ENCODE data around the gene PFAS. TPM values are rescaled to one million over a fixed set of nuclear protein-coding genes. Genes with fewer than 3 reads are reported as not detected.
A peak's percentile ranks its signal among the peaks of the same experiment; 100 is the strongest.

Gene PFAS
- total RNA-seq, 4 donors from 2014 or later = 10.8 to 28.9 (median 16.0) TPM

DNA sequence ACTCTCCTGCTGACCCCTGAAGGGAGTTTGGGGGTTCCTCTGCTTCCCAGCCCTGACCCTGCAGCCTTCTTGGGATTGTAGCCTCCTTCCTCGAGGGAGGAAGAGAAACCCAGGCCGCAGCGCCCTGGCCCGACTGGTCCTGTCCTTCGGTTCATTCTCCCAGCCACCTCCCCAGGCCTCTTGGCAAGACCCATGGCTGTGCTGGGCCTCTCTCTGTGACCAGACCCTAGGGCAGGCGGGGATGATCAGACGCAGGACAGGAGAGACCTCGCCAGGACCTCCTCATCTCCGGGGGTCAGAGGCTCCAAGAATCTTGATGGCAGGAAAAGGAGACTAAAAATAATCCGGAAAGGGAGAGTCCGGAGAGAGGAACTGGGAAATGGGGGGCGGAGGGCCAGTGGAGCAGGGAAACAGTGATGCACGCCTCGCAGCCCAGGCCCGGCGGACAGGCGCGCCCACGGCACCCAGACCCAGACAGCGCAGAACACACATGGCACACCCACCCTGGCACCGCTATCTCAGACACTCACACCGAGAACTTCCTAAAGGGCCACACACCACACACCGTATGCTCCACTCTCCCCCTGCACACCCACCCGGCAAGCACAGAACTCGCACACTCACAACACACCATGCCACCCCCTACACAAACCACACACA, 62.2 kb downstream of the PFAS start:
- Histone ChIP-seq H3K36me3 (no peaks in the 10 kb centered on the region), H3K27ac (peak overlapping the region in 3 of 4 donors; percentile 63 to 76 (median 69)), H3K4me1 (peaks cover 0 to 14% (median 0%) of the 10 kb centered on the region in 3 donors), H3K4me3 (peak overlapping the region in 1 of 2 donors; percentile 41), H3K9me3 (no peaks in the 10 kb centered on the region), H3K27me3 (peaks cover 62% of the 10 kb centered on the region)
- WGBS, 2 donors (ENCODE audit: low coverage in 1 of 2) = 56 to 70% methylated on average over 4 to 15 of the region's 25 CpGs
- TF ChIP-seq POLR2AphosphoS5 (IDR thresholded peaks at IDR 0.05) = no peak
- no peak for TF ChIP-seq POLR2A (IDR thresholded peaks at IDR 0.05)
- TF ChIP-seq, protein P1, sequence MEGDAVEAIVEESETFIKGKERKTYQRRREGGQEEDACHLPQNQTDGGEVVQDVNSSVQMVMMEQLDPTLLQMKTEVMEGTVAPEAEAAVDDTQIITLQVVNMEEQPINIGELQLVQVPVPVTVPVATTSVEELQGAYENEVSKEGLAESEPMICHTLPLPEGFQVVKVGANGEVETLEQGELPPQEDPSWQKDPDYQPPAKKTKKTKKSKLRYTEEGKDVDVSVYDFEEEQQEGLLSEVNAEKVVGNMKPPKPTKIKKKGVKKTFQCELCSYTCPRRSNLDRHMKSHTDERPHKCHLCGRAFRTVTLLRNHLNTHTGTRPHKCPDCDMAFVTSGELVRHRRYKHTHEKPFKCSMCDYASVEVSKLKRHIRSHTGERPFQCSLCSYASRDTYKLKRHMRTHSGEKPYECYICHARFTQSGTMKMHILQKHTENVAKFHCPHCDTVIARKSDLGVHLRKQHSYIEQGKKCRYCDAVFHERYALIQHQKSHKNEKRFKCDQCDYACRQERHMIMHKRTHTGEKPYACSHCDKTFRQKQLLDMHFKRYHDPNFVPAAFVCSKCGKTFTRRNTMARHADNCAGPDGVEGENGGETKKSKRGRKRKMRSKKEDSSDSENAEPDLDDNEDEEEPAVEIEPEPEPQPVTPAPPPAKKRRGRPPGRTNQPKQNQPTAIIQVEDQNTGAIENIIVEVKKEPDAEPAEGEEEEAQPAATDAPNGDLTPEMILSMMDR (IDR thresholded peaks at IDR 0.05) = no peak
- no peak for TF ChIP-seq EP300 (IDR thresholded peaks at IDR 0.05)
- peak; percentile 27 for ATAC-seq

DNA sequence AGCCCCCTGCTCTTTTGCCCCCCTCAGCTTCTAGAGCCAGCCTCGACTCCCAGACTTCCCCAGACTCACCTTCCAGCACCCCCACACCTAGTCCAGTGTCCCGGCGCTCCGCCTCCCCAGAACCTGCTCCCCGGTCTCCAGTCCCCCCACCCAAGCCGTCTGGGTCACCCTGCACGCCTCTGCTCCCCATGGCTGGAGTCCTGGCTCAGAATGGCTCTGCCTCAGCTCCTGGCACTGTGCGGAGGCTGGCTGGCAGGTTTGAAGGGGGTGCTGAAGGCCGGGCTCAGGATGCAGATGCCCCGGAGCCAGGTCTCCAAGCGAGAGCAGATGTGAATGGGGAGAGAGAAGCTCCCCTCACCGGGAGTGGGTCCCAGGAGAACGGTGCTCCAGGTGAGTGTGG, 63.2 kb downstream of the PFAS start:
- peak overlapping the region in 1 of 4 donors; percentile 69 for H3K27ac ChIP-seq
- peaks cover 72% of the 10 kb centered on the region for H3K27me3 ChIP-seq
- peak overlapping the region in 1 of 2 donors; percentile 41 for H3K4me3 ChIP-seq
- H3K9me3 ChIP-seq = no peaks in the 10 kb centered on the region
- 40 to 86% methylated on average over 1 to 2 of the region's 13 CpGs for WGBS, 2 donors (ENCODE audit: low coverage in 1 of 2)
- TF ChIP-seq POLR2AphosphoS5 (IDR thresholded peaks at IDR 0.05) = no peak
- TF ChIP-seq POLR2A (IDR thresholded peaks at IDR 0.05) = no peak
- TF ChIP-seq, protein P1 (IDR thresholded peaks at IDR 0.05) = no peak
- no peak for TF ChIP-seq EP300 (IDR thresholded peaks at IDR 0.05)
- H3K36me3 ChIP-seq = no peaks in the 10 kb centered on the region
- no peak for ATAC-seq
- H3K4me1 ChIP-seq = peaks cover 0 to 14% (median 0%) of the 10 kb centered on the region in 3 donors

DNA sequence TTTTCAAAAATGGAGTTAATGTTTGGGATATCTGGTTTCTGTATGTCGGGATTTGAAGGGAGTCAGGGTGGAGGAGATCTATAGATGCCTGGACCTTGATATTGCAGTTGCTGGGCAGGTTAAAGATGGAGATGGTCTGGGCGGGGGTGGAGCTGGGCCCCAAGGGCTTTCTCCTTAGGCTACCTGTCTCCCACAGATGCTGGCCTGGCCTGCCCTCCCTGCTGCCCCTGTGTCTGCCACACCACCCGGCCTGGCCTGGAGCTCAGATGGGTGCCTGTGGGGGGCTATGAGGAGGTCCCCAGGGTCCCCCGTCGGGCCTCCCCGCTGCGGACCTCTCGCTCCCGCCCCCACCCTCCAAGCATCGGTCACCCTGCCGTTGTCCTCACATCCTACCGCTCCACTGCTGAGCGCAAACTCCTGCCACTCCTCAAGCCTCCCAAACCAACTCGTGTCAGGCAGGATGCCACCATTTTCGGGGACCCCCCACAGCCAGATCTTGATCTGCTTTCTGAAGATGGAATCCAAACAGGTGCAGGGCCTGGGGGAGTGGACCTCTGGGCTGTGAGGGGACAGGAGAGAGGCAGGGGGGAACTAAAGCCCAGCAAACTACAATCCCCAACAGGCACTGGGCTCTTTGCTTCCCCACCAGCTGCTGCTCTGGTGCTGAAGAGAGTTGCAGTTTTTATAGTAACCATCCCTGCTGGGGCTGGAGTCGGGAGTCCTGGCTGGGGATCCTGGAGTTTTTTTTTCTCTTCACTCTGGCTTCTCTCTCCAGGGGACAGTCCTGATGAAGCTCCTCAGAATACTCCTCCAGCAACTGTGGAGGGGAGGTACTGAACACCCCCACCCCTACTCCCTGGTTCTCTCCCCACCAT, 63.9 kb downstream of the PFAS start:
- TF ChIP-seq, protein P1 (IDR thresholded peaks at IDR 0.05) = no peak
- TF ChIP-seq POLR2A (IDR thresholded peaks at IDR 0.05) (no peak), POLR2AphosphoS5 (IDR thresholded peaks at IDR 0.05) (no peak), EP300 (IDR thresholded peaks at IDR 0.05) (no peak)
- Histone ChIP-seq H3K9me3 (no peaks in the 10 kb centered on the region), H3K27me3 (peaks cover 77% of the 10 kb centered on the region), H3K4me3 (peak overlapping the region in 1 of 2 donors; percentile 41), H3K27ac (no peak overlapping the region), H3K4me1 (peaks cover 0 to 14% (median 0%) of the 10 kb centered on the region in 3 donors), H3K36me3 (no peaks in the 10 kb centered on the region)
- ATAC-seq = no peak
- WGBS, 2 donors (ENCODE audit: low coverage in 1 of 2) = 76% methylated on average over 5 of the region's 16 CpGs; no CpG with 5 or more reads in 1 of the 2 donors

DNA sequence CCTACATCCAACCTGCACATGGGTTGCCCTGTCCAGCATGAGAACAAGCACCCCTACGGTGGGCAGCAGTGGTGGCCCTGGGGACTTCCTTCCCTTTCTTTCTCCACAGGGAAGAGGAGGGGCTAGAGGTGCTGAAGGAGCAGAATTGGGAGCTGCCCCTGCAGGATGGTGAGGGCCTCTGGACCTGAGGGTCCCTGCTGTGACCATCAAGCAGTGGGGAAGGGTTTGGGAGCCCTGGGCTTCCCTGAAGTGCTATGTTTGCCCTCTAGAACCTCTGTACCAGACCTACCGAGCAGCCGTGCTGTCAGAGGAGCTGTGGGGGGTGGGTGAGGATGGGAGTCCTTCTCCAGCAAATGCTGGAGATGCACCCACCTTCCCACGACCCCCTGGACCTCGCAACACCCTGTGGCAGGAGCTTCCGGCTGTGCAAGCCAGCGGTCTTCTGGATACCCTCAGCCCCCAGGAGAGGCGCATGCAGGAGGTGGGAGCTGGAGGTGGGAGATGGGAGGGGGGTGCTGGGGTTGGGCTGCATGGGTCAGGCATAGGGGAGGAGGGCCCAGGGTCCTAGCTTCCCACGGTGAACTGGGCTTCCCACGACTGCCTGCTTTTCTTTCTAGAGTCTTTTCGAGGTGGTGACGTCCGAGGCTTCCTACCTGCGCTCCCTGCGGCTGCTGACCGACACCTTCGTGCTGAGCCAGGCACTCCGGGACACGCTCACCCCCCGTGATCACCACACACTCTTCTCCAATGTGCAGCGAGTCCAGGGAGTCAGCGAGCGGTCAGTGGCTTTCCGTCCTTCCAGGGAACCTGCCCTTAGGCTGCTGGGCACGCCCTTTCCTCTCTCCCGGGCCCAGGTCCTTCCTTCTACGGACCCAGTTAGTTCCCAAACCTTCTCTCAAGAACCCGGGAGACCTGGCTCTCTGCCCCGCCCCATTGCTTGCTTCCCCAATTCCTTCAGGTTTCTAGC, 66.0 kb downstream of the PFAS start:
- Histone ChIP-seq H3K4me3 (no peak overlapping the region), H3K36me3 (no peaks in the 10 kb centered on the region), H3K27me3 (peaks cover 93% of the 10 kb centered on the region), H3K27ac (no peak overlapping the region), H3K4me1 (peaks cover 0 to 14% (median 0%) of the 10 kb centered on the region in 3 donors), H3K9me3 (no peaks in the 10 kb centered on the region)
- no peak for ATAC-seq
- TF ChIP-seq EP300 (IDR thresholded peaks at IDR 0.05) (no peak), POLR2AphosphoS5 (IDR thresholded peaks at IDR 0.05) (no peak), POLR2A (IDR thresholded peaks at IDR 0.05) (no peak)
- TF ChIP-seq, protein P1 (IDR thresholded peaks at IDR 0.05) = no peak
- 18% methylated on average over 9 of the region's 29 CpGs; no CpG with 5 or more reads in 1 of the 2 donors for WGBS, 2 donors (ENCODE audit: low coverage in 1 of 2)

Data from gastroesophageal sphincter (tissue), 4 donors.